MM.1S (cell line): ENCODE results near the gene IL2RA.

Experiments used
- DNase-seq: peaks from one replicate; pipeline ENCODE4 v3.0.0-alpha.2; 2015
- H2AFZ ChIP-seq: fragments of 300-600 bp; sonication (generic); 2 replicates; pipeline ENCODE4 v1.6.0; 2016; ENCODE audit warnings: antibody characterized with exemption, low read length
- H3F3A ChIP-seq: fragments of 300-600 bp; sonication (generic); 2 replicates; pipeline ENCODE4 v1.6.1; 2016; ENCODE audit warnings: mild to moderate bottlenecking, antibody characterized with exemption, low read length, moderate library complexity, mixed read lengths; ENCODE audit not compliant: insufficient read depth
- H3K27ac ChIP-seq: fragments of 300-600 bp; sonication (generic); 2 replicates; pipeline ENCODE4 v1.5.1; 2016; ENCODE audit warnings: mild to moderate bottlenecking, low read length
- H3K27me3 ChIP-seq: fragments of 300-600 bp; sonication (generic); replicated peaks from 2 replicates; pipeline ENCODE4 v1.6.0; 2016; ENCODE audit warnings: low read length; ENCODE audit not compliant: insufficient read depth
- H3K36me3 ChIP-seq: fragments of 300-600 bp; sonication (generic); replicated peaks from 2 replicates; pipeline ENCODE4 v1.6.1; 2016; ENCODE audit warnings: mild to moderate bottlenecking, low read length, mixed read lengths; ENCODE audit not compliant: insufficient read depth
- H3K4me1 ChIP-seq: fragments of 300-600 bp; sonication (generic); 2 replicates; pipeline ENCODE4 v1.6.1; 2016; ENCODE audit warnings: low read length, mixed read lengths
- H3K4me2 ChIP-seq: fragments of 300-600 bp; sonication (generic); 2 replicates; pipeline ENCODE4 v1.6.0; 2016; ENCODE audit warnings: low read depth, low read length
- H3K4me3 ChIP-seq: fragments of 300-600 bp; sonication (generic); 2 replicates; pipeline ENCODE4 v1.5.1; 2016; ENCODE audit warnings: low read length, mixed read lengths
- H3K79me2 ChIP-seq: fragments of 300-600 bp; sonication (generic); 2 replicates; pipeline ENCODE4 v1.6.1; 2016; ENCODE audit warnings: mixed run types, low read length, mixed read lengths
- H3K9ac ChIP-seq: fragments of 300-600 bp; sonication (generic); 2 replicates; pipeline ENCODE4 v1.6.1; 2016; ENCODE audit warnings: low read length, mixed read lengths
- H3K9me2 ChIP-seq: fragments of 300-600 bp; sonication (generic); replicated peaks from 2 replicates; pipeline ENCODE4 v1.6.1; 2016; ENCODE audit warnings: mild to moderate bottlenecking, low read length, mixed read lengths; ENCODE audit not compliant: insufficient read depth
- H3K9me3 ChIP-seq: fragments of 300-600 bp; sonication (generic); replicated peaks from 2 replicates; pipeline ENCODE4 v1.6.1; 2016; ENCODE audit warnings: mild to moderate bottlenecking, low read length, mixed read lengths; ENCODE audit not compliant: insufficient read depth
- H4K20me1 ChIP-seq: fragments of 300-600 bp; sonication (generic); 2 replicates; pipeline ENCODE4 v1.6.1; 2016; ENCODE audit warnings: mild to moderate bottlenecking, low read length, moderate library complexity, mixed read lengths; ENCODE audit not compliant: insufficient read depth
- CTCF ChIP-seq: fragments of 300-600 bp; sonication (generic); IDR thresholded peaks from 2 replicates; pipeline ENCODE4 v1.5.1; 2016; ENCODE audit warnings: antibody characterized with exemption, low read length, mixed read lengths
- EZH2 ChIP-seq: fragments of 300-600 bp; sonication (generic); optimal IDR thresholded peaks from 2 replicates; pipeline ENCODE3; 2017; ENCODE audit warnings: low read depth, mild to moderate bottlenecking, antibody characterized with exemption, low read length, mixed read lengths
- EZH2phosphoT487 ChIP-seq: fragments of 300-600 bp; sonication (generic); IDR thresholded peaks from 2 replicates; pipeline ENCODE4 v1.6.1; 2018; ENCODE audit warnings: antibody characterized with exemption, low read length

IL2RA gene

GRCh38 chr10:6035101-6035834, 26.9 kb downstream of the IL2RA start:
- Histone ChIP-seq H3K36me3 (no peaks in the 10 kb centered on the region), H3K27me3 (peaks cover 51% of the 10 kb centered on the region), H3F3A (no peaks in the 10 kb centered on the region), H3K4me3 (no peak overlapping the region), H3K79me2 (no peaks in the 10 kb centered on the region), H2AFZ (no peak overlapping the region), H3K4me1 (no peaks in the 10 kb centered on the region), H3K27ac (no peak overlapping the region), H3K9me2 (no peaks in the 10 kb centered on the region), H3K4me2 (no peak overlapping the region), H3K9ac (no peak overlapping the region), H4K20me1 (no peaks in the 10 kb centered on the region), H3K9me3 (no peaks in the 10 kb centered on the region)
- DNase-seq = no peak
- TF ChIP-seq CTCF (no peak), EZH2 (no peak), EZH2phosphoT487 (no peak)

- Histone ChIP-seq H4K20me1 (no peaks in the 10 kb centered on the region), H3K9me3 (no peaks in the 10 kb centered on the region), H3F3A (no peaks in the 10 kb centered on the region), H3K9me2 (no peaks in the 10 kb centered on the region), H3K4me2 (no peak overlapping the region), H3K27ac (no peak overlapping the region), H3K4me1 (no peaks in the 10 kb centered on the region), H3K36me3 (no peaks in the 10 kb centered on the region), H3K9ac (no peak overlapping the region), H3K27me3 (peaks cover 43% of the 10 kb centered on the region), H2AFZ (no peak overlapping the region), H3K79me2 (no peaks in the 10 kb centered on the region), H3K4me3 (no peak overlapping the region)
- no peak for TF ChIP-seq CTCF
- no peak for TF ChIP-seq EZH2phosphoT487
- TF ChIP-seq EZH2 = no peak
- DNase-seq = no peak
Observed at GRCh38 chr10:6034371-6034770, 27.8 kb downstream of the IL2RA start.

GRCh38 chr10:6033954-6034353, 28.2 kb downstream of the IL2RA start:
- H3K36me3 ChIP-seq = no peaks in the 10 kb centered on the region
- no peak overlapping the region for H3K4me3 ChIP-seq
- H3K27ac ChIP-seq = no peak overlapping the region
- H3K9me3 ChIP-seq = no peaks in the 10 kb centered on the region
- H3K79me2 ChIP-seq = no peaks in the 10 kb centered on the region
- TF ChIP-seq EZH2 (no peak), CTCF (no peak), EZH2phosphoT487 (no peak)
- H3F3A ChIP-seq = no peaks in the 10 kb centered on the region
- H3K4me2 ChIP-seq = no peak overlapping the region
- H3K4me1 ChIP-seq = no peaks in the 10 kb centered on the region
- no peak overlapping the region for H2AFZ ChIP-seq
- no peak overlapping the region for H3K9ac ChIP-seq
- no peak for DNase-seq
- H3K27me3 ChIP-seq = peaks cover 38% of the 10 kb centered on the region
- H3K9me2 ChIP-seq = no peaks in the 10 kb centered on the region
- no peaks in the 10 kb centered on the region for H4K20me1 ChIP-seq
